HG03558 (cell line): ENCODE data around the gene DIS3L.
"Not testable (repeated sequence)": the region's sequence is repeated elsewhere in the genome, so short reads cannot be mapped to it uniquely, and the experiment has no call there.

Source experiments
- ATAC-seq: cut with Tn5 transposase; IDR thresholded peaks from one replicate; pipeline ENCODE4 v1.9.1; 2021; ENCODE audit warnings: moderate number of reproducible peaks; ENCODE audit not compliant: unreplicated experiment; ENCODE audit errors: extremely low read depth

DIS3L gene

DNA sequence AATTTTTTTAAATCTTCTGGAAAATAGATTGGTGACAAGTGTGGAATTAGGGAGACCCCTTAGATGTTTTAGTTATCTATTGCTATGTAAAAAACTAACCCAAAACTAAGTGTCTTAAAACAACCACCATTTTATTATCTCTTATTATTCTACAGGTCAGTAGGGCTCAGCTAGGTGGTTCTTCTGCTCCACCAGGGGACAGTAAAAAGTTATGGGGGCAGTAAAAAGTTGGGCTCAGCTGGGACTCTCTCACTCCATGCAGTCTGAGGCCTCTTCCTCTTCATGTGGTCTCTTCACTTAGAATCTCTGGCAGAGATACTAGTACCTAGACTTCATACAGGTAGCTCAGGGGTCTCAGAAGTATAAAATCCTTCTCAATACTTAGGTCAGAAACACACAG, 18.0 kb upstream of the DIS3L start:
- ATAC-seq: no peak

DNA sequence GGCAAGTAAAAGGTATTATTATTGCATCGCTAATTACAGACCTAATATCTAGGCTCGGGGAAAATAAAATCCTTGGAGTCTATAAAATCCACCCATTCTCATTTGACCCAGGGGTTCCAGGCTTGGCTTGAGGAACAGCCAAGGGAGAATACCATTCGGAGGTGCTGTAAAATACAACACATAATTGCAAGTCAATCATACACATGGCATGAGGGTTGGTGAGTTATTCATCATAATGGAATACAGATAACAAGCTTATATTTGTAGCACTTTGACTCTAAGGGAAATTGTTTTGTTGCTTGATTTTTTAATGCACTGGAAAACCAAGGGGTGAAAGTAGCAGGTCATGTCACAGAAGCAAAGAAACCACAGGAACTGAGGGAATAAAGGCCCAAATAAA, 16.8 kb upstream of the DIS3L start:
- no peak for ATAC-seq

DNA sequence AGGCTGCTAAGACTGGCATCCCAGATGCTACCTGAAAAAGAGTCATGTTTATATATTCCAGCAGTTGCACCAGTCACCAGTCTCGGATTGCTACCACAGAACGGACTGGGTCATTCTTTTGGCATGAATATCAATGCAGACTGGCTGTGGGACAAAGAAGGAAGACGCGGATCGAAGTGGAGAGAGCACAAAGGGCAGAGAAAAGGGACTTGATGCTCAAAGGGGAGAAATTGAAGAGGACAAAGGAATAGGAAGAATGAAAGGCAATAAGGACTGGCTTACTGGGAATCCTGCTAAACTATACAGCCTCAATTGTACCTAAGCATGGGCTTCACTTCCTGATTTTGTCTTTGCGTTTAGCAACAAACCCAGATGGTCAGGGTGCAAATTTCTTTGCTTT, 15.3 kb upstream of the DIS3L start:
- ATAC-seq: no peak

DNA sequence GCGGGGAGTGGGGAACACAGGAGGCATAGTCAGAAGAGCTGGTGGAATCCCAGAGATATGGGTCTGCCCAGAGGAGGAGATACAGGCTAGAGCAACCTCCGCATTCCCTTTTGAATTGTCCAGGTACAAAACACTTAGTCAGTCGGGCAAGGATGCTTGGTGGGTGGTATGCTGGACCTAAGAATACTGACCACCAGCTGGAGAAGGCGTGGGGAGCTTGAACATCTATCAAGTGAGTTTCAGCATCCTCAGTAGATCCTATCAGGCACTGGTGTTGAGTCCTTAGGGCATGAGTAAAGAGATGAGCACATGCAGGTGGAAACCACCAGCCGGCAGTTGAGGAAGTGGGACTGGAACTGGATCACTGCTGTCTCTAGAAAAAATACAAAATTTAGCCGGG, 14.7 kb upstream of the DIS3L start:
- no peak for ATAC-seq

DNA sequence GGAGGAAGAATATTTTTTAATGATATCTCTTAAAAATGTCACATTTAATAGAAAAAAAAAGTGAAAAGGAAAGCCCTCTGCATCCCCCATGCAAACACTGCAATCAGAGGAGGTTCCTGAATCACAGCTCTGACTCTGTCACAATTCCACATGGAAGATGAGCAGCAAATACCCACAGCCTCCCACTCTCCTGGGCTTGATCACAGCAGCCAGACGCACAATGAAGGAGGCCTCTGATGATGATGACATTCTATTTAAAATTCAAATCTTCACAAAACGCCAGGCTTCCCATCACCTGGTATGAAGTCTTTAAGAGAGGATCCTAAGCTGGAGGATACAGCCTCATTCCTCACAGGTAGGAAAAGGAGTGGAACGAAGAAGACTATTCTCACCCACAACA, 9.1 kb upstream of the DIS3L start:
- ATAC-seq: no peak

DNA sequence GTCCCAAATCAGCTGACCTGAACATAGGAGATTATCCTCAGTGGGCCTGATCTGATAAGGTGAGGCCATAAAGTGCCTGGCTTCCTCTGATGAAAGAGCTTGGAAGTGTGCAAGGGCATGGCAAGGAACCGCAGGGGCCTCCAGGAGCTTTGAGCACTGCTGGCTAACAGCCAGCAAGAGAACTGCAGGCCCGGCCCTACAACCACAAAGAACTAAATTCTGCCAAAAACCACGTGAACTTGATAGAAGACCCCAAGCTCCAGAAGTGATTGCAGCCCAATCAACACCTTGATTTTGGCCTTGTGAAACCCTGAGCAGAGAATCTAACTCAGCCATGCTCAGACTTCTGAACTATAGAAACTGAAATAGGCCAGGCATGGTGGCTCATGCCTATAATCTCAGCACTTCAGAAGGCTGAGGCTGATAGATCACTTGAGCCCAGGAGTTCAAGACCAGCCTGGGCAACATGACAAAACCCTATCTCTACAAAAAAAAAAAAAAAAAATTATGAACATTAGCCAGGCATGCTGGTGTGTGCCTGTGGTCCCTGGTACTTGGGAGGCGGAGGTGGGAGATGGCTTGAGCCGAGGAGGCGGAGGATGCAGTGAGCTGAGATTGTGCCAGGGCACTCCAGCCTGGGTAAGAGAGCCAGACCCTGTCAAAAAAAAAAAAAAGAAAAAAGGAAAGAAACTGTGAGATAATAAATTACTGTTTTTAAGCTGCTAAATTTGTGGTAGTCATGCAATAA, 7.7 kb upstream of the DIS3L start:
- no peak for ATAC-seq

DNA sequence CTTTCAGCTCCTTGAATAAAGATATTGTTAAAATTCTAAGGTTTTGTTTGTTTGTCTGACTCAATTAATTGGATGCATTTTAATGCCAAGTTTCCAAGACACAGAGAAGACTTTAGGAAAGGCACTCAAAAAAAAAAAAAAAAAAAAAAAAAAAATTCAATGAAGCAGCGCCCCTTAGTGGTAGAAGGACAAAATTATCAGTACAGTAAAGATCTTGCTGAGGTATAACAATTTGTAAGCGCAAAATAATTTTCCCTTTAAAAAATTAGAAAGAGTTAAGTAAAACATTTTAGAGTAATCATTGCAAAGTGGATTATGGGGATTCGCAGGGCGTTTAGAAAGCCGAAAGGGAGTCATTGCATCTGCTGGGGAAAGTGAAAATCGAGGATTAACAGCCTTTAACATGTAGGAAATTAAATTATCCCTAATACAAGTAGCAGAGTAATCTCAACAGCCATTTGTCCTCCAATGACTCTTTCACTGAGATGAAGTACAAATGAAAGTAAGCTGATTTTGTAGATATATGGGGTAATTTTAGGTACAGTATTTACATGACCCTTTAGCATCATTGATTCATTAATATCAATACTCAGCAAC, 5.8 kb upstream of the DIS3L start:
- ATAC-seq: no peak

DNA sequence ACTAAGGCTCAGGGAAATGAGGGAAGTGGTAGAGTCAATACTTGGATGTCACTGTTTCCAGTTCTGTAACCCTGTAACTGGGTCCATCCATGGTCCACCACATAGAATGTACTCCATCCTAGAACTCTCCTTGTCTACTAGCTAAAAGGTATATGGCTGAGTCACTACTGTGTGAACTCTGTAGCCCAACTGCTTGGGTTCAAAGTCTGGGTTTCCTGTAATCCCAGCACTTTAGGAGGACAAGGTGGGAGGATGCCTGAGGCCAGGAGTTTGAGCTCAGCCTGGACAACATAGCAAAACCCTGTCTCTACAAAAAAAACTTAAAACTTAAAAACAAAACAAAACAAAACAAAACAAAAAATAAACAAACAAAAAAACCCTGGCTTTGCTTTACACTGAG, 5.3 kb upstream of the DIS3L start:
- no peak for ATAC-seq

DNA sequence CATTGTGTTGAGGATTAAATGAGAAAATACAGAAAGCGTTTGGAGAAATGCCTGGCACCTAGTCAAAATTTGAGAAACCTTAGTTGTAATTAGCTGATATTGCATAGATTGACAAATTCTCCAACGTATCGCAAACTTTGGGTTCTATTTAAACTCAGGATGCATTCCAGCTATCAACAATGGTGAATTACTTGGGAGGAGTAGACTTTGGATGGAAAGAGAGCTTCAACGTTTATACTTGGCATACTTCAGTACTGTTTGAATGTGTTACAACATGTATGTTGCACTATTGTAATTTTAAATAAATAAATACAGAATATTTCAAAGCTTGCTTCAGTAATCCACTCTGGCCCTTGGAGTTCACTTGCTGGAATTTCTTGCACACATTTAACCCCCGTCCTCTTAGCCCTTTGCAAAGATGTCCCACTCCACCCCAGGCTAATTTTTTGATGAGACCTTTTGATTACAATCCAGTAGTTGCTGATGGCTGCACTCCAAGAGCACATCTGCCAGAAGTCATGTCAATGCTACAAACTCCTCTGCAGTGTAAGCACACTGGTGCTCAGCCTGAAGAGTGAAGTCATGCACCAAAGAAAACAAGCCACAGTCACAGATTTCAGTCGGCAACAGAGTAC, 4.7 kb upstream of the DIS3L start:
- ATAC-seq: no peak

DNA sequence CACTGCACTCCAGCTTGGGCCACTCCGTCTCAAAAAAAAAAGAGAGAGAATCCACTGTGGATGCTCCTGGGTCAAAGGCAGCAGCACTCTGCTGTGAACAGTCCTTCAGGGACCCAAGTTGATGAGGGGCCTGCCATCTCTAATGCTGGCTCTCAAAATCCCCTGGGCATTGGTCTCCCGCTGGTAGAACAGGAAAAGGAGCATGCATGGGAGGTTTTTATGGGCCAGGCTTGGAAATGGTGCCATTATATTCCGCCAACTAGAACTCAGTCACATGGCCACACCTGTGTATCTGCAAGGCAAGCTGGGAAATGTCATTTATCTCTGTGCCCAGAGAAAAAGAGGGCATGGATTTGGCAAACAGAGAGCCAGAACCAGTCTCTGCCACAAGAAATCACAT, 3.4 kb upstream of the DIS3L start:
- ATAC-seq: no peak

DNA sequence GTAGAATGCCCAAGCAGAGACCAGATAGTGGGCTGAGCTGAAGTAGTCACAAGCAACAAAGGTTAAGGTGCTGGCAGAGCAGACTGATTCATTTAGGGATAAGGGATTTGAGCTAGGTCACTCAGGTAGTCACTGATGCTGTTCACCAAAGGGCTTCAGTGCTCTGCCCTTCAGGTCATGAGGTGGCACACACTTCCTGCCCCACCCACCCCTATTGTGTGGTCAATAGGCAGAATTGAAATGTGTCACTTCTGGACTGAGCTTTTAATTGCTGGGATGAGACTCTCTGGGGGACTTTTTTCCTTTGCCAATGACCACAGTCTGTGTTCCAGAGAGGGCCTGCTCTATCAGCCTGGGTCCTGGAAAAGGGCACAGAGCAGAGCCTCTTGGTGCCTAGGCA, 2.9 kb upstream of the DIS3L start:
- no peak for ATAC-seq

DNA sequence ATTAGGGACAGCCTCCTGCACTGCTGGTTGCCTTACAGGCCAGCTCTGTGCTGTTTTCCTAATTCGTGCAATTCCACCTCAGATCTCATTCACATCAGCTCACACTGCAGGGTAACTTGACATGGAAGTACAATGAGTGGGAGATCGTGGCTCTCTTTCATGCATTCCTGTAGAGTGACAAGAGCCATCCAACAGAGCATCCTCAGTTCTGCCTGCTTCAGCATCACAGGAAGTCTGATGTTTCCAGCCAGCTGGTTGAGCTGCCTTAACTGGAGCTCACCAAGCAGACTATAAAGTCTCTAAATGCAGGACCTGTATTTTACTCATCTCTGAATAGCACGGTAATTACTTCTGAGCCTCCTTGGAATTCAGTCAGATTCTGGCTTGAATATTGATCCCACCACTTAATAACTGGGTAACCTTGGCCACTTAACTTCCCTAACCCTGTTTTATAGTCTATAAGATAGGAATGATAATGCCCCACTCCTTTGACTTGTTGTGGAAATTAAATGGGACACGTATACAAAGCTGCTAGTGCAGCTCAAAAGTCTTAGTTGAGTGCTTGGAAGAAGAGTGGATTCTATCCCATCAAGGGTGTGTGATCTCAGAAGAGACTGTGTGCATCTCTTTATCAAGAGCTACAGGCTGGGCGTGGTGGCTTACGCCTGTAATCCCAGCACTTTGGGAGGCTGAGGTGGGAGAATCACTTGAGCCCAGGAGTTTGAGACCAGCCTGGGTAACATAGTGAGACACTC, 1.4 kb upstream of the DIS3L start:
- ATAC-seq: no peak

DNA sequence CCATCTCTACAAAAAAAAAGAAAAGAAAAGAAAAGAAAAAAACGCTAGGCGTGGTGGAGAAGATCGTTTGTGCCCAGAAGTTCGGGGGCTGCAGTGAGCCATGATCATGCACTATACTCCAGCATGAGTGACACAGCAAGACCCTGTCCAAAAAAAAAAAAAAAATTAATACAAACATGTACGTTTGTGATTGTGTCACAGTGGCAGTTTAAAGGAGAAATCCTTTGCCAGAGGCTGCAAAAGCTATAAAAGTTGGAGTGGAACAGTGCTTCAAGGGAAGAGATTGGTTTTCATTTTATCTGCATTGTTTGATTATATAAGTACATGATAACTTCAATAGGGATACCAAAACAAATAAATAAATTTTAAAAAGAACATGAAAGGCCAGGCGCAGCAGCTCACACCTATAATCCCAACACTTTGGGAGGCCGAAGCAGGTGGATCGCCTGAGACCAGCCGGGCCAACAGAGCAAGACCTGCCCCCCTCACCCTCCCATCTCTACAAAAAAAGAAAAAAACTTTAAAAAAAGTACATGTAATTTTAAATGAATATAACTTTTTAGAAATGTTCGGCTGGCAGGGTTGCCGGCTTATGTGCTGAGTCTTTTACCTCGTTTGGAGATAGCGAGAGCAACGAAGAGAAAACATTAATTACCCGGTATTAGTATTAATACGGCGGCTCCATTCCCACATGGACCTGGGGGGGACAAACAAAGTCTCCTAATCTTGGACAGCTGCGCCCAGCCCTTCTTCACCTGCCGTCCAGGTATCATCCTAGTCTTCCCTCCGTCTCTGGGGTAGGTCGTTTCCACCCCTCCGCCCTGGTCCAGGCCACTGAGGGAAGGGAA, 573 bp upstream of the DIS3L start:
- no peak for ATAC-seq

DNA sequence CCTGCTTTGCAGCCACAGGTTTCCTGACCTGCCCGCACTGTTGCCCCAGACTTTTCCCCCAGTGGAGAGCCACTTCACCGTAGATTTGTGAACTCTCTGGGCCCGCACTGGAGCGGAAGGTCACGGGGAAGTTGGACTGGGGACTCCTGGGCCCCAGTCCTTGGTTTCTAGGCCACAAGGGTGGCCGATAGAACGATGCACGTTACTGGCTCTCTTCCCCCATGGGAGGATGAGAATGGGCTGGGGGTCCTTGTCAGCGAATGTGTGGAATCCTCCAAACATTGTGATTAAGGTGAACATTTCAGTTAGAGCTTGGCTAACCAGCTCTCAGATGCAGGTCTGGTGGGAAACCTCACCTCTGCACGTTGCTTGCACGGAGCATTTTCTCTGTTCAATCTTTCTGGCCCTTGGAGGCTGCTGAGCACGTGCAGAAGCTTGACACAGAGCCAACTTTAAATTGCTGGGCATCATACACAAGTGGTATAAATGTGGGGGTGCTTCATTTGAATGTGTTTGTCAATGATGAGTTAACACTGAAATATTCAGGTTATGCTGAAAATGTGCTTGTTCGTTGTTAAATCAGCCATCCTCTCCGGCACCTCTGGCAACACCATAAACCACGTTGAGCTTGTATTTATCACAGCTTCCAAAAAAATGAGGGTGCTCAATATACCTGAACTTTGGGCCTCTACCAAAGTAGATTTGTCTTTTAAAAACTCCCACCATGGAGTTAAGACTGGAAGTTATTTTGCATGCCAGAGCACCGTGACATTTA, 976 bp downstream of the DIS3L start:
- no peak for ATAC-seq

DNA sequence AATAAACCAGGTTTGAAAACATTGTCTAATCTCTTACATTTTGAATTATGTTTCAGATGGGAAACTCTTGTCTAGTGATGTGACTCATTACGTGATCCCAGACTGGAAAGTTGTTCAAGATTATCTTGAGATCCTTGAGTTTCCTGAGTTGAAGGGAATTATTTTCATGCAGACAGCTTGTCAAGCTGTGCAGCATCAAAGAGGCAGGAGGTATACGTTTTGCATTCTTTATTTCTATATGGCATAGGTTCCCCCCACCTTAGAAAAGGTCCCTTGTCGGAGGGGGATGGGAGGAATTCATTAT, 1.5 kb downstream of the DIS3L start:
- ATAC-seq: no peak

DNA sequence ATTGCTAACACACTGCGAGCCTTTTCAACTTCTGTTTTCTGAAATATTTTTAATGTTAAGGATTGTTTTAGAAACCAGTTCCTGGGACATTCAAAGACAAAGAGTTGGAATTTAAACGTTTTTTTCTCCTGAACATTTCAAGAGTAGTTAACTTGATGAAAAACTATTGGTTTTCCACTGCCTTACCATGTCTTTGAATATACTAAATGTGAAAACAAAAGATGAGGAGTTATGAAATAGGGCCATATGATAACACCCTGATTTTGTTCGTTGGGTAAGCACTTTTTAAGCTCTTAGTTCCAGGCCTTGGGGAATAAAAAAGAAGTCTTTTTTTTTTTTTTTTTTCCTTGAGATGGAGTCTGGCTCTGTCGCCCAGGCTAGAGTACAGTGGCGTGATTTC, 2.8 kb downstream of the DIS3L start:
- ATAC-seq: no peak

DNA sequence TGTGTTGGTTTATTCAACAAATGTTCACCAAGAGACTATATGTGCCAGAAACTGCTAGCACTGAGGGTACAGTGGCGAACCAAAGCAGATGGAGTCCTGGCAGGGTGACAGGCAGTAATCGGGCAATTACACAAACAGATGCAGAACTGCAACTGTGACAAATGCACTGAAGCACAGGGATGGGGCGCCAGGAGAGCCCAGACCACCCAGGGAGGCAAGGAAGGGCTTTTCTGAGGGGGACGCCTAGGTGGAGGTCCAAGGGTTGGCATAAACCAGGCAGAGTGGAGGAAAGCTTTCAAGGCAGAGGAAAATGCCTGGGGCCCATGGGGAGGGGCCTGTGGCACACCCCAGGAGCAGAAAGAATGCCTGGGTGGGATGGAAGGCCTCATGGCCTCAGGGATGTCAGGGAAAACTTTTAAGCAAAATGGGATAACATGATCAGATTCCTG, 5.5 kb downstream of the DIS3L start:
- ATAC-seq: no peak

DNA sequence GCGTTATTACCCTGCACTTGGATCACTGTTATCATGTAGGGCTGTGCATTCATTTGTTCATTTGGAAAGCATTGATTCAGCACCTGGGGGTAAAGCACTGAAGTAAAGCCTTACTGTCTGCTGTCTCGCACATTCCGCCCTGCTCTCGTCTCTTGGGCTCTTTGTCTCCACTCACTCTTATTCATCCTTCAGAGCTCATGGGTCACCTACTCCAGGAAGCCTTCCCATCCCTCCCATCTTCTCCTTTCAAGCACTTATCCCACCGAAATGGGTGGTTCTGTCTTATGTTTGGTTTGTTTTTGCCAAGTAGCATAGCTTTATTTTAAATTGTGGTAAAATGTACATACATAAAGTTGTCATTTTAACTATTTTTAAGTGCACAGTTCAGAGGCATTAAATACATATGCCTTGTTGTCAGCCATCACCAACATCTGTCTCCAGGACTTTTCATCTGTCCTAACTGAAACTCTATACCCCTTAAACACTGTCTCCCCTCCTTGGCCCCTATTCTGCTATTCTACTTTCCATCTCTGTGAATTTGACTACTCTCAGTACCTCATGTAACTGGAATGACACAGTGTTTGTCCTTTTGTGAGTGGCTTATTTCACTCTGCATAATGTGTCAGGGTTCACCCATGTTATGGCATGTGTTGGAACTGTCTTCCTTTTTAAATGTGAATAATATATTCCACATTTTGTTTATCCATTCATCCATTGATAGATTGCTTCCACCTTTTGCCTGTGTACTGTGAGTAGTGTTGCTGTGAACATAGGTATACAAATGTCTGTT, 9.3 kb downstream of the DIS3L start:
- ATAC-seq: no peak

DNA sequence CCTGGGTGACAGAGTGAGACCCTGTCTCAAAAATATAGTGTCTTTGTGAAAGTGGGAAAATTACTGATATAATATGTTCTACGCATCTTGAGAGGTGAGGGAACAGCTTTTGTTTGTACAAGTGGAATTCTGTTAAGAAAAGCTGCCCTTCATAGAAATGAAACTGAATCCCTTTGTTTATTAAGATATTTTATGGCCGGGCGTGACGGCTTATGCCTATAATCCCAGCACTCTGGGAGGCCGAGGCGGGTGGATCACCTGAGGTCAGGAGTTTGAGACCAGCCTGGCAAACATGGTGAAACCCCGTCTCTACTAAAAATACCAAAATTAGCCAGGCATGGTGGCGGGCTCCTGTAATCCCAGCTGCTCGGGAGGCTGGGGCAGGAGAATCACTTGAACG, 11.1 kb downstream of the DIS3L start:
- not testable (repeated sequence) for ATAC-seq
